ENCODE results near the gene ERC2.

ERC2 gene

GRCh38 chr3:55812394-55813013 lies 655.8 kb downstream of the ERC2 start:
- DNase-seq = no peak

GRCh38 chr3:55807210-55807609 lies 661.1 kb downstream of the ERC2 start:
- no peak for DNase-seq

GRCh38 chr3:55805169-55805568 lies 663.1 kb downstream of the ERC2 start:
- DNase-seq = no peak

- no peak for DNase-seq
These were observed 663.8 kb downstream of the ERC2 start for GRCh38 chr3:55804170-55805095.

- DNase-seq = no peak
These were observed 665.5 kb downstream of the ERC2 start for GRCh38 chr3:55802816-55803215.

GRCh38 chr3:55801676-55802075 lies 666.6 kb downstream of the ERC2 start:
- DNase-seq = no peak

GRCh38 chr3:55801068-55801467 lies 667.2 kb downstream of the ERC2 start:
- DNase-seq = no peak

GRCh38 chr3:55797775-55798174 lies 670.5 kb downstream of the ERC2 start:
- DNase-seq = no peak

- no peak for DNase-seq
These were observed 671.2 kb downstream of the ERC2 start for GRCh38 chr3:55797084-55797483.

GRCh38 chr3:55796533-55796932 lies 671.7 kb downstream of the ERC2 start:
- no peak for DNase-seq

- DNase-seq = no peak
These were observed 672.5 kb downstream of the ERC2 start for GRCh38 chr3:55795746-55796145.

- no peak for DNase-seq
These were observed 673.0 kb downstream of the ERC2 start for GRCh38 chr3:55795296-55795695.

GRCh38 chr3:55792742-55793141 lies 675.5 kb downstream of the ERC2 start:
- no peak for DNase-seq

- no peak for DNase-seq
These were observed 676.3 kb downstream of the ERC2 start for GRCh38 chr3:55792009-55792408.

- no peak for DNase-seq
These were observed 677.5 kb downstream of the ERC2 start for GRCh38 chr3:55790596-55791350.

- DNase-seq = no peak
These were observed 678.8 kb downstream of the ERC2 start for GRCh38 chr3:55789516-55789915.

GRCh38 chr3:55782807-55783206 lies 685.5 kb downstream of the ERC2 start:
- DNase-seq = no peak

- DNase-seq = no peak
These were observed 685.9 kb downstream of the ERC2 start for GRCh38 chr3:55782351-55782750.

GRCh38 chr3:55780913-55781312 lies 687.4 kb downstream of the ERC2 start:
- no peak for DNase-seq

GRCh38 chr3:55779543-55779942 lies 688.7 kb downstream of the ERC2 start:
- DNase-seq = no peak

GRCh38 chr3:55775366-55776154 lies 692.7 kb downstream of the ERC2 start:
- DNase-seq = no peak

- no peak for DNase-seq
These were observed 693.4 kb downstream of the ERC2 start for GRCh38 chr3:55774856-55775255.

- DNase-seq = no peak
These were observed 696.8 kb downstream of the ERC2 start for GRCh38 chr3:55771503-55771902.

All from NCI-H446 treated with DMSO at 0.1 percent for 48 hours (cell line).